Activated T-helper 9 cell treated with anti-CD3 and anti-CD28 coated beads, Interleukin-2, amount 50 U/mL, for 16 hours (primary cell): ENCODE results near the gene TNFAIP8L1.
"Not testable (repeated sequence)": the region's sequence is repeated elsewhere in the genome, so short reads cannot be mapped to it uniquely, and the experiment has no call there.

Experiments
- DNase-seq: peaks from one replicate; pipeline ENCODE4 v3.0.0-alpha.2; 2020; ENCODE audit warnings: low read depth

TNFAIP8L1 gene

GRCh38 chr19:4678881-4679790, 39.8 kb downstream of the TNFAIP8L1 start:
- DNase-seq, result no peak

GRCh38 chr19:4680021-4680420, 40.7 kb downstream of the TNFAIP8L1 start:
- DNase-seq, result not testable (repeated sequence)

GRCh38 chr19:4682417-4683200, 43.3 kb downstream of the TNFAIP8L1 start:
- DNase-seq, result no peak

- no peak for DNase-seq
These were observed 45.2 kb downstream of the TNFAIP8L1 start for GRCh38 chr19:4684312-4685095.

- no peak for DNase-seq
These were observed 47.4 kb downstream of the TNFAIP8L1 start for GRCh38 chr19:4686700-4687099.

- DNase-seq, result no peak
These were observed 48.1 kb downstream of the TNFAIP8L1 start for GRCh38 chr19:4687396-4687795.

GRCh38 chr19:4688587-4688986, 49.3 kb downstream of the TNFAIP8L1 start:
- no peak for DNase-seq

- no peak for DNase-seq
These were observed 50.1 kb downstream of the TNFAIP8L1 start for GRCh38 chr19:4689403-4689802.

GRCh38 chr19:4690361-4690760, 51.0 kb downstream of the TNFAIP8L1 start:
- DNase-seq, result no peak

GRCh38 chr19:4691373-4691772, 52.1 kb downstream of the TNFAIP8L1 start:
- DNase-seq, result no peak

GRCh38 chr19:4692251-4693077, 53.1 kb downstream of the TNFAIP8L1 start:
- no peak for DNase-seq

- no peak for DNase-seq
These were observed 53.7 kb downstream of the TNFAIP8L1 start for GRCh38 chr19:4693078-4693350.

GRCh38 chr19:4693471-4694121, 54.3 kb downstream of the TNFAIP8L1 start:
- DNase-seq, result no peak

- no peak for DNase-seq
These were observed 55.1 kb downstream of the TNFAIP8L1 start for GRCh38 chr19:4694211-4694987.

GRCh38 chr19:4695224-4695731, 56.0 kb downstream of the TNFAIP8L1 start:
- no peak for DNase-seq

- DNase-seq, result no peak
These were observed 58.0 kb downstream of the TNFAIP8L1 start for GRCh38 chr19:4697304-4697703.

- DNase-seq, result no peak
These were observed 60.7 kb downstream of the TNFAIP8L1 start for GRCh38 chr19:4699826-4700692.

- no peak for DNase-seq
These were observed 61.3 kb downstream of the TNFAIP8L1 start for GRCh38 chr19:4700693-4700970.

GRCh38 chr19:4701557-4701956, 62.2 kb downstream of the TNFAIP8L1 start:
- DNase-seq, result no peak
